ENCODE data around the gene PRR19.

DNA sequence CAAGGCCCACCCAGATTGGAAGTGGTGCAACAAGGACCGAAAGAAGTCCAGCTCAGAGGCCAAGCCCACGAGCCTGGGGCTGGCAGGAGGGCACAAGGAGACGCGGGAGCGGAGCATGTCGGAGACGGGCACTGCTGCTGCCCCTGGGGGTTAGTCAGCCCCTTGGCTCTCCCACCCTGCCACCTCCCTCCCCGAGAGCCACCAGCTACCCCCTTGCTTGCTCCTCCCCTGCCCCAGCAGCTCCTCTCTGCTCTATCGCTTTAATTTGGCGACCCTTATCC lies 14.2 kb upstream of the PRR19 start:
- TF ChIP-seq EZH2 (IDR thresholded peaks at IDR 0.05; ENCODE audit: low read length, unreplicated experiment) = no peak
- TF ChIP-seq, protein P1, sequence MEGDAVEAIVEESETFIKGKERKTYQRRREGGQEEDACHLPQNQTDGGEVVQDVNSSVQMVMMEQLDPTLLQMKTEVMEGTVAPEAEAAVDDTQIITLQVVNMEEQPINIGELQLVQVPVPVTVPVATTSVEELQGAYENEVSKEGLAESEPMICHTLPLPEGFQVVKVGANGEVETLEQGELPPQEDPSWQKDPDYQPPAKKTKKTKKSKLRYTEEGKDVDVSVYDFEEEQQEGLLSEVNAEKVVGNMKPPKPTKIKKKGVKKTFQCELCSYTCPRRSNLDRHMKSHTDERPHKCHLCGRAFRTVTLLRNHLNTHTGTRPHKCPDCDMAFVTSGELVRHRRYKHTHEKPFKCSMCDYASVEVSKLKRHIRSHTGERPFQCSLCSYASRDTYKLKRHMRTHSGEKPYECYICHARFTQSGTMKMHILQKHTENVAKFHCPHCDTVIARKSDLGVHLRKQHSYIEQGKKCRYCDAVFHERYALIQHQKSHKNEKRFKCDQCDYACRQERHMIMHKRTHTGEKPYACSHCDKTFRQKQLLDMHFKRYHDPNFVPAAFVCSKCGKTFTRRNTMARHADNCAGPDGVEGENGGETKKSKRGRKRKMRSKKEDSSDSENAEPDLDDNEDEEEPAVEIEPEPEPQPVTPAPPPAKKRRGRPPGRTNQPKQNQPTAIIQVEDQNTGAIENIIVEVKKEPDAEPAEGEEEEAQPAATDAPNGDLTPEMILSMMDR (conservative IDR thresholded peaks at IDR 0.05; ENCODE audit: low read depth, low read length) = no peak

Data from PC-3 (cell line).